OCI-LY7 (cell line): Measurements from ENCODE around the gene KLHL25.

Source experiments
- EZH2phosphoT487 ChIP-seq: fragments of 200-600 bp; sonication (generic); IDR thresholded peaks from 2 replicates; pipeline ENCODE4 v1.6.1; 2018; ENCODE audit warnings: low read depth, borderline replicate concordance, mild to moderate bottlenecking, mixed run types, antibody characterized with exemption, low read length, moderate library complexity, mixed read lengths
- TF ChIP-seq, protein P1 (sequence below): fragments of 200-600 bp; sonication (generic); conservative IDR thresholded peaks from 2 replicates; pipeline ENCODE4 v1.5.1; 2014; ENCODE audit warnings: mild to moderate bottlenecking, antibody characterized with exemption, low read length, moderate library complexity, mixed read lengths

DNA sequence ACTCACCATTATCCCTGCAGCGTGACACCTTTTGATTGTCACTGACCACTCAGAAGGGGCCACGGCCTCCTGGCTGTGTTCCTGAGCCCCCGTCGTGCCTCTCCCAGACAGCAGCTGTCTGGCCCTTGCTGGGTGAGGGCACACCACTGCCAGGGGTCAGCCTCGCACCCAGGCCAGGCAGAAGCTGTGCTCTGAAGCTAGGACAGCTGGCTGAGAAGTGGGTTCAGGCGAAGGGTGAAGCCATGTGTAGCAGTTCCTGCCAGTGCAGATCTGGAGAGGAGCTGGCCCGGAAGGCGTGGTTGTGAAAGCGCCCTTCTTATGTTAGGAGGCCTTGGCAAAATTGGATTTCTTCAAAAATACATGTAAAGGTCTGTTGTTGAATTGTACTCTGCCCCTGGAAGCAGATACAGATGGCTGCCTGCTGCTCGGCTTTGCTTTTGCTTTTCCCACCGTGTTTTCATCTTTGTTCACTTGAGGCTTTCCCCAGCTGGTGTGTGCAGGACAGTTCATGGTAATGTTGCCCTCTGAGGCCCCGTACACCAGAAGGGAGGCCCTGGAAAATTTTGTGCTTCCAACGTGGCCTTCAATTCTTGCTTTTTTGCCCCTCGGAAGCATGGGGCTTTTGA, 49.1 kb downstream of the KLHL25 start:
- TF ChIP-seq, protein P1, sequence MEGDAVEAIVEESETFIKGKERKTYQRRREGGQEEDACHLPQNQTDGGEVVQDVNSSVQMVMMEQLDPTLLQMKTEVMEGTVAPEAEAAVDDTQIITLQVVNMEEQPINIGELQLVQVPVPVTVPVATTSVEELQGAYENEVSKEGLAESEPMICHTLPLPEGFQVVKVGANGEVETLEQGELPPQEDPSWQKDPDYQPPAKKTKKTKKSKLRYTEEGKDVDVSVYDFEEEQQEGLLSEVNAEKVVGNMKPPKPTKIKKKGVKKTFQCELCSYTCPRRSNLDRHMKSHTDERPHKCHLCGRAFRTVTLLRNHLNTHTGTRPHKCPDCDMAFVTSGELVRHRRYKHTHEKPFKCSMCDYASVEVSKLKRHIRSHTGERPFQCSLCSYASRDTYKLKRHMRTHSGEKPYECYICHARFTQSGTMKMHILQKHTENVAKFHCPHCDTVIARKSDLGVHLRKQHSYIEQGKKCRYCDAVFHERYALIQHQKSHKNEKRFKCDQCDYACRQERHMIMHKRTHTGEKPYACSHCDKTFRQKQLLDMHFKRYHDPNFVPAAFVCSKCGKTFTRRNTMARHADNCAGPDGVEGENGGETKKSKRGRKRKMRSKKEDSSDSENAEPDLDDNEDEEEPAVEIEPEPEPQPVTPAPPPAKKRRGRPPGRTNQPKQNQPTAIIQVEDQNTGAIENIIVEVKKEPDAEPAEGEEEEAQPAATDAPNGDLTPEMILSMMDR = no peak
- TF ChIP-seq EZH2phosphoT487 = no peak
